Measurements from ENCODE around the gene SNX33. TPM values are rescaled to one million over a fixed set of nuclear protein-coding genes. Genes with fewer than 3 reads are reported as not detected.

The SNX33 gene
- total and polyA plus RNA-seq, 2 of the 13 experiments (the other 11 are each of a cell fraction or from before 2014, with no cell fraction given): 11.0 to 11.6 TPM

- TF ChIP-seq, protein P1, sequence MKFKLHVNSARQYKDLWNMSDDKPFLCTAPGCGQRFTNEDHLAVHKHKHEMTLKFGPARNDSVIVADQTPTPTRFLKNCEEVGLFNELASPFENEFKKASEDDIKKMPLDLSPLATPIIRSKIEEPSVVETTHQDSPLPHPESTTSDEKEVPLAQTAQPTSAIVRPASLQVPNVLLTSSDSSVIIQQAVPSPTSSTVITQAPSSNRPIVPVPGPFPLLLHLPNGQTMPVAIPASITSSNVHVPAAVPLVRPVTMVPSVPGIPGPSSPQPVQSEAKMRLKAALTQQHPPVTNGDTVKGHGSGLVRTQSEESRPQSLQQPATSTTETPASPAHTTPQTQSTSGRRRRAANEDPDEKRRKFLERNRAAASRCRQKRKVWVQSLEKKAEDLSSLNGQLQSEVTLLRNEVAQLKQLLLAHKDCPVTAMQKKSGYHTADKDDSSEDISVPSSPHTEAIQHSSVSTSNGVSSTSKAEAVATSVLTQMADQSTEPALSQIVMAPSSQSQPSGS (CRISPR knock-in tag; IDR thresholded peaks at IDR 0.05): no peak
- no peak for TF ChIP-seq ZFY (CRISPR knock-in tag; IDR thresholded peaks at IDR 0.05)
- TF ChIP-seq NPAS2 (CRISPR knock-in tag; IDR thresholded peaks at IDR 0.05; ENCODE audit: borderline replicate concordance): no peak
- no peak for TF ChIP-seq NFE2L2 (IDR thresholded peaks at IDR 0.05; ENCODE audit: low read length)
- peak; percentile 28 for TF ChIP-seq TBX2 (CRISPR knock-in tag; IDR thresholded peaks at IDR 0.05; ENCODE audit: borderline replicate concordance)
- no peak for TF ChIP-seq ZNF605 (CRISPR knock-in tag; IDR thresholded peaks at IDR 0.05)
- peak; percentile 69; the same call in 1 of the 2 replicates for TF ChIP-seq ZNF784 (CRISPR knock-in tag; IDR thresholded peaks at IDR 0.05; ENCODE audit: borderline replicate concordance)
- TF ChIP-seq ZNF776 (CRISPR knock-in tag; IDR thresholded peaks at IDR 0.05): no peak
- no peak for TF ChIP-seq CREB3 (CRISPR knock-in tag; IDR thresholded peaks at IDR 0.05)
- TF ChIP-seq KDM1A (CRISPR knock-in tag; IDR thresholded peaks at IDR 0.05): no peak
- TF ChIP-seq SMARCE1 (IDR thresholded peaks at IDR 0.05; ENCODE audit: borderline replicate concordance): no peak
- no peak for TF ChIP-seq ZFP36L2 (CRISPR knock-in tag; IDR thresholded peaks at IDR 0.05)
- TF ChIP-seq SALL1 (CRISPR knock-in tag; IDR thresholded peaks at IDR 0.05): no peak
- no peak for TF ChIP-seq U2AF2 (IDR thresholded peaks at IDR 0.05; ENCODE audit: low read depth, low read length)
- no peak for TF ChIP-seq ZNF746 (CRISPR knock-in tag; IDR thresholded peaks at IDR 0.05)
- TF ChIP-seq, protein P2, sequence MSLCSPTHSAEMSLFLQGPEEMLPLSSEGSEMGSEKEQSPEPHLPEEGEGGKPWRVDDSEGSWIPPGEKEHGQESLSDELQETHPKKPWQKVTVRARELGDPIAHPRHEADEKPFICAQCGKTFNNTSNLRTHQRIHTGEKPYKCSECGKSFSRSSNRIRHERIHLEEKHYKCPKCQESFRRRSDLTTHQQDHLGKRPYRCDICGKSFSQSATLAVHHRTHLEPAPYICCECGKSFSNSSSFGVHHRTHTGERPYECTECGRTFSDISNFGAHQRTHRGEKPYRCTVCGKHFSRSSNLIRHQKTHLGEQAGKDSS (CRISPR knock-in tag; IDR thresholded peaks at IDR 0.05; ENCODE audit: borderline replicate concordance, low read depth): no peak
- TF ChIP-seq ZFP90 (CRISPR knock-in tag; IDR thresholded peaks at IDR 0.05; ENCODE audit: borderline replicate concordance): no peak
- no peak for TF ChIP-seq ZBTB21 (CRISPR knock-in tag; IDR thresholded peaks at IDR 0.05)
- TF ChIP-seq, protein P3, sequence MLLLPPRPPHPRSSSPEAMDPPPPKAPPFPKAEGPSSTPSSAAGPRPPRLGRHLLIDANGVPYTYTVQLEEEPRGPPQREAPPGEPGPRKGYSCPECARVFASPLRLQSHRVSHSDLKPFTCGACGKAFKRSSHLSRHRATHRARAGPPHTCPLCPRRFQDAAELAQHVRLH (CRISPR knock-in tag; IDR thresholded peaks at IDR 0.05; ENCODE audit: borderline replicate concordance, low read depth): no peak
- TF ChIP-seq, protein P4, sequence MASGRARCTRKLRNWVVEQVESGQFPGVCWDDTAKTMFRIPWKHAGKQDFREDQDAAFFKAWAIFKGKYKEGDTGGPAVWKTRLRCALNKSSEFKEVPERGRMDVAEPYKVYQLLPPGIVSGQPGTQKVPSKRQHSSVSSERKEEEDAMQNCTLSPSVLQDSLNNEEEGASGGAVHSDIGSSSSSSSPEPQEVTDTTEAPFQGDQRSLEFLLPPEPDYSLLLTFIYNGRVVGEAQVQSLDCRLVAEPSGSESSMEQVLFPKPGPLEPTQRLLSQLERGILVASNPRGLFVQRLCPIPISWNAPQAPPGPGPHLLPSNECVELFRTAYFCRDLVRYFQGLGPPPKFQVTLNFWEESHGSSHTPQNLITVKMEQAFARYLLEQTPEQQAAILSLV (CRISPR knock-in tag; IDR thresholded peaks at IDR 0.05; ENCODE audit: borderline replicate concordance): peak; percentile 6; the same call in 1 of the 2 replicates
- TF ChIP-seq TCF7L2 (IDR thresholded peaks at IDR 0.05; ENCODE audit: low read depth, low read length): no peak
- no peak for TF ChIP-seq SNRNP70 (IDR thresholded peaks at IDR 0.05; ENCODE audit: low read depth, low read length)
- no peak for TF ChIP-seq ZNF460 (CRISPR knock-in tag; IDR thresholded peaks at IDR 0.05; ENCODE audit: borderline replicate concordance)
- TF ChIP-seq ISX (CRISPR knock-in tag; conservative IDR thresholded peaks at IDR 0.05): no peak
- no peak for TF ChIP-seq GLMP (CRISPR knock-in tag; IDR thresholded peaks at IDR 0.05; ENCODE audit: borderline replicate concordance)
These were observed 758 bp upstream of the SNX33 start (continued) for GRCh38 chr15:75646944-75647364.
